ENCODE measurements around the gene NBPF8.
"Not testable (repeated sequence)": the region's sequence is repeated elsewhere in the genome, so short reads cannot be mapped to it uniquely, and the experiment has no call there.

The NBPF8 gene

GRCh38 chr1:120414911-120415480 lies at the start of gene NBPF8:
Gene NBPF8 (plus strand): TSS chr1:120415035. CDS start chr1:120436523, 21,488 bp downstream.
- peak in 24 of 56 donors; percentile 4 to 66 (median 38) for DNase-seq

- not testable (repeated sequence) for DNase-seq
These were observed 47.1 kb upstream of the NBPF8 start for GRCh38 chr1:120367709-120368108.

- not testable (repeated sequence) for DNase-seq
These were observed 28.2 kb upstream of the NBPF8 start for GRCh38 chr1:120386651-120387050.

GRCh38 chr1:120388597-120389126 lies 26.2 kb upstream of the NBPF8 start:
- DNase-seq = peak in 5 of 56 donors; percentile 0 to 8 (median 6)

GRCh38 chr1:120391365-120391764 lies 23.5 kb upstream of the NBPF8 start:
- DNase-seq = not testable (repeated sequence)

- peak in 1 of 56 donors; percentile 2 for DNase-seq
These were observed 21.3 kb upstream of the NBPF8 start for GRCh38 chr1:120393316-120394232.

- DNase-seq = not testable (repeated sequence)
These were observed 9.5 kb upstream of the NBPF8 start for GRCh38 chr1:120405348-120405747.

- DNase-seq = not testable (repeated sequence)
These were observed 384 bp upstream of the NBPF8 start for GRCh38 chr1:120414451-120414850.

- peak in 4 of 56 donors; percentile 5 to 14 (median 7) for DNase-seq
These were observed 692 bp downstream of the NBPF8 start for GRCh38 chr1:120415492-120415961.

GRCh38 chr1:120425063-120425462 lies 10.2 kb downstream of the NBPF8 start:
- not testable (repeated sequence) for DNase-seq

- DNase-seq = not testable (repeated sequence)
These were observed 16.8 kb downstream of the NBPF8 start for GRCh38 chr1:120431626-120432025.

- not testable (repeated sequence) for DNase-seq
These were observed 19.0 kb downstream of the NBPF8 start for GRCh38 chr1:120433831-120434230.

- DNase-seq = not testable (repeated sequence)
These were observed 34.3 kb downstream of the NBPF8 start for GRCh38 chr1:120449124-120449523.
